Measurements from ENCODE around the gene PSTPIP2. TPM values are rescaled to one million over a fixed set of nuclear protein-coding genes. Genes with fewer than 3 reads are reported as not detected.

PSTPIP2 gene
- total RNA-seq, 2 experiments from 2014 or later, result 17.8 TPM

GRCh38 chr18:46104128-46104911 lies 32.3 kb upstream of the PSTPIP2 start, which contains the start of gene HAUS1:
Gene HAUS1 (plus strand): TSS chr18:46104385. CDS start chr18:46104412, 27 bp downstream.
- Mint-ChIP-seq H3K36me3 (ENCODE audit: low read depth) (peaks cover 13% of the 10 kb centered on the region), H3K4me3 (peak within 1 kb of the TSS; percentile 97), H3K4me1 (ENCODE audit: low read depth) (peaks cover 16% of the 10 kb centered on the region), H3K27ac (peak within 1 kb of the TSS; percentile 95), H3K27me3 (no peaks in the 10 kb centered on the region), H3K9me3 (no peaks in the 10 kb centered on the region)
- DNase-seq (peak; percentile 84), ATAC-seq (peak; percentile 92)
- ChIA-PET POLR2A (interaction anchor here (0.7 kb wide), 1 partner anchor 86 kb away, joined by 3 read pairs; no protein-coding TSS in a partner anchor), CTCF (interaction anchor here (1.4 kb wide), 1 partner anchor 44 kb away, joined by 4 read pairs; no protein-coding TSS in a partner anchor)
- TF ChIP-seq CTCF (IDR thresholded peaks at IDR 0.05), result no peak
- intact Hi-C loops (cut with micrococcal nuclease), result no loop called here

- TF ChIP-seq CTCF (IDR thresholded peaks at IDR 0.05), result no peak
- ATAC-seq (no peak), DNase-seq (no peak)
- Mint-ChIP-seq H3K27me3 (no peaks in the 10 kb centered on the region), H3K4me3 (no peak overlapping the region), H3K9me3 (no peaks in the 10 kb centered on the region), H3K27ac (no peak overlapping the region), H3K36me3 (ENCODE audit: low read depth) (peaks cover 21% of the 10 kb centered on the region), H3K4me1 (ENCODE audit: low read depth) (peaks cover 15% of the 10 kb centered on the region)
- POLR2A ChIA-PET, result no interaction called here
- intact Hi-C loops (cut with micrococcal nuclease), result no loop called here
- CTCF ChIA-PET, result no interaction called here
These were observed 27.4 kb upstream of the PSTPIP2 start for GRCh38 chr18:46099463-46099862.

- Mint-ChIP-seq H3K27me3 (no peaks in the 10 kb centered on the region), H3K9me3 (no peaks in the 10 kb centered on the region), H3K27ac (peak overlapping the region; percentile 95), H3K4me1 (ENCODE audit: low read depth) (peaks cover 19% of the 10 kb centered on the region), H3K36me3 (ENCODE audit: low read depth) (peaks cover 24% of the 10 kb centered on the region), H3K4me3 (peak overlapping the region; percentile 99)
- no peak for TF ChIP-seq CTCF (IDR thresholded peaks at IDR 0.05)
- intact Hi-C loops (cut with micrococcal nuclease), result no loop called here
- POLR2A ChIA-PET, result interaction anchor here (0.7 to 1.8 kb wide), 5 partner anchors 11 to 75 kb away, joined by 3 to 5 read pairs (median 4); a partner anchor contains a TSS
- CTCF ChIA-PET, result interaction anchor here (1.3 kb wide), 1 partner anchor 75 kb away, joined by 6 read pairs; a partner anchor contains a TSS
- DNase-seq, result no peak
- ATAC-seq, result no peak
These were observed 26.5 kb upstream of the PSTPIP2 start for GRCh38 chr18:46098616-46098933.

GRCh38 chr18:46097801-46098615 lies 25.9 kb upstream of the PSTPIP2 start, which contains the start of gene ATP5F1A:
Gene ATP5F1A (minus strand): TSS chr18:46098296. CDS start chr18:46098231, 65 bp downstream.
- ChIA-PET POLR2A (interaction anchor here (0.7 to 1.8 kb wide), 10 partner anchors 9 to 75 kb away, joined by 3 to 6 read pairs (median 4); a partner anchor contains a TSS), CTCF (interaction anchor here (0.8 to 1.8 kb wide), 4 partner anchors 24 to 560 kb away, joined by 3 to 6 read pairs (median 4); partner anchors contain the start of gene PSTPIP2)
- Mint-ChIP-seq H3K4me1 (ENCODE audit: low read depth) (peaks cover 22% of the 10 kb centered on the region), H3K36me3 (ENCODE audit: low read depth) (peaks cover 28% of the 10 kb centered on the region), H3K27ac (peak within 1 kb of the TSS; percentile 95), H3K4me3 (peak within 1 kb of the TSS; percentile 99), H3K27me3 (no peaks in the 10 kb centered on the region), H3K9me3 (no peaks in the 10 kb centered on the region)
- ATAC-seq, result peak; percentile 87
- TF ChIP-seq CTCF (IDR thresholded peaks at IDR 0.05), result no peak
- intact Hi-C loops (cut with micrococcal nuclease), result no loop called here
- peak; percentile 93 for DNase-seq
